OCI-M2 (cell line): ENCODE measurements around the gene METTL21A.

Experiments used
- DNase-seq: peaks from one replicate; lab custom pipeline; 2025; ENCODE audit not compliant: unreplicated experiment; lab: John Stamatoyannopoulos, UW

The METTL21A gene

DNA sequence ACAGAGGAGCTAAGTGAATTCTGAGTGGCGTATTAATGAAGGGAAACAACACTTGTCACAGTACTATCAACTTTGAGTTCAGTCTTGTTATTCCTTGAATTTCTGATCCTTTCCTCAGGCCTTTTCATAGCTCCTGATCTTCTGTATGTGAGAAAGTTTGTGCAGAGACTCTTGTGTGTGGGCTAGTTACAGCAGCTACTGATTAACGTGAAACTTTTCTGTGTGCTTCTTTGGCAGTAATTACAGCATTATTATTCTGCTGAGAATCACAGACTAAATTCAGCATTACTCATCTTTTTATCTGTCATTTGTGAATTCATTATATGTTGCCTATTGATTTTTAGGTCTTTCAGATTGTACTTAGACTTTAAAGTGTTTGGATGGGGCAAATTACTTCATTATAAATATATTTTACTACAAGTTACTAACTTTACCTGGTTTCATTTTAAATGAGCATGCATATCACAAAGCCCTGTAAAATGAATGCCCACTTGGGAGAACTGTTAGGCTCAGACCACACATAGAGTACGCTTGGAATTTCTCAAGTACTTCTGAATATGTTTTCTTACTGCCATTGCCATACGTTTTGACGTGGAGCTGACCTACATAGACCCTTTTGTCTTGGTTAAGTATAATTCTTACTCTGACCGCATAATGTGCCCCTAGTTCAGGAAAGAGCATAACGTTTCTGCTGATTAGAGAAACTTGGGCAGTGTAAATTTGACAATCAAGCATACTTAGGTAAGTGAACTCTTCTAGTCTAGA lies 59.3 kb downstream of the METTL21A start:
- no peak for DNase-seq
